ENCODE measurements around the gene GRIK4. TPM values are rescaled to one million over a fixed set of nuclear protein-coding genes. Genes with fewer than 3 reads are reported as not detected.

Gene GRIK4
- total RNA-seq, 1 experiment from 2014 or later: 3.3 TPM

DNA sequence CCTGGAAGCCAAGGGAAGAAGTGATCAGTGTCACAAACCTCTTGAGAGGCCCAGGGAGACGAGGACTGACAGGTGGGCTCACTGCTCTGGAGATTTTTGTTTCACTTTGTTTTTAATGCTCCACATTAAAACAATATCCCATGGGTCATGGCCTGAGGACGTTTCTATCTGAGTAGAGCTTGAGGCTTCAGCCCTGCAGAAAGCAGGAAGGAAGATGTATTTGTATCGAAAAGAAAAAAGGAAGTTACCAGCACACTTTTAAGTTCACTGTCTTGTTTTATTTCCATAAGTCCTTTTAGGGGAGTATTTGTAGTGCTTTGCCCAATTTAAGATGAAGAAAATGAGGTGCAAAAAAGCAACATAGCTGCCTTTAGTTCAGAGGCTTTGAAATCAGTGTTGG, 191.1 kb downstream of the GRIK4 start:
- POLR2A ChIA-PET: no interaction called here

DNA sequence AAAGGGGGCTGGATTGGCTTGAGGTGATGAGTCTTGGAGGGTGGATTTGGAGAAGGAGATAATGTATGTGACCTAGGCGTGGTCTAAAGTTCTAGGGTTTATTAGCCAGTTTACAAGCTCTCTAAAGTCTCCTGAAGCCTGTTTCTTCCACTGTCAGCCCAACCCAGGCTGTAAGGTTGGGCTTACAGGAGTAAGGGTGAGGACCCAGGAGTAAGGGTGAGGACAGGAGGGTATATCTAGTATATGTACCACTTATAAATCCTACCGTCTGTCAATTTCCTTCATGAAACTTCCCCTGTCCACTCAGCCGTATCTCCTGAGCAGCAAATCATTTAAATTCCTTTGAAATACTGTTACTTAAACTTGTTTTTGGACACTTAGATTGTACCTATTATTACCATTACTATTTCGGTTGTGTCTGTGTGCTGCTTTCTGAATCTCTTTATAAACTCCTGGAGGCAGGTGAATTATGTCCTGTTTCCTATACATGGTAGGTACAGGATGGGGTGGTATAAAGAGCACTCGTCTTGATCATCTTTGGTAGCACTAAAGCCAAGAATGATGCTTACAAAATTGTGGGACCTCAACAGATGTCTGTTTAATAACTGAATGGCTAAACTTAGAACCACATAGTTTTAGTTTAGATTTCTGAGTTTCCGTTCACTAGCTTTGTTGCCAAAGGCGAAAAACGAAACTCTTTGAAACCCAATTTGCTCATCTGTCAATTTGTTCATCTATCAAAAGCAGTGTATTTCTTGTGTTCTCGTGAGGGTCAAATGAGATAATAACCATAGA, 192.0 kb downstream of the GRIK4 start:
- POLR2A ChIA-PET: no interaction called here
- no peaks in the 10 kb centered on the region; the same call in 1 of the 2 replicates for H3K27me3 Mint-ChIP-seq (ENCODE audit: low read depth)
- CTCF ChIA-PET: interaction anchor here (0.6 to 1.6 kb wide), 3 partner anchors 12 to 139 kb away, joined by 4 to 5 read pairs (median 5); no protein-coding TSS in a partner anchor
- H3K27ac Mint-ChIP-seq: no peak overlapping the region
- peaks cover 2% of the 10 kb centered on the region; the same call in 1 of the 2 replicates for H3K36me3 Mint-ChIP-seq
- H3K4me1 Mint-ChIP-seq: no peaks in the 10 kb centered on the region
- no peak for DNase-seq (ENCODE audit: low spot score)
- H3K4me3 Mint-ChIP-seq: no peak overlapping the region
- H3K9me3 Mint-ChIP-seq: peaks cover 25% of the 10 kb centered on the region
- TF ChIP-seq, protein P1, sequence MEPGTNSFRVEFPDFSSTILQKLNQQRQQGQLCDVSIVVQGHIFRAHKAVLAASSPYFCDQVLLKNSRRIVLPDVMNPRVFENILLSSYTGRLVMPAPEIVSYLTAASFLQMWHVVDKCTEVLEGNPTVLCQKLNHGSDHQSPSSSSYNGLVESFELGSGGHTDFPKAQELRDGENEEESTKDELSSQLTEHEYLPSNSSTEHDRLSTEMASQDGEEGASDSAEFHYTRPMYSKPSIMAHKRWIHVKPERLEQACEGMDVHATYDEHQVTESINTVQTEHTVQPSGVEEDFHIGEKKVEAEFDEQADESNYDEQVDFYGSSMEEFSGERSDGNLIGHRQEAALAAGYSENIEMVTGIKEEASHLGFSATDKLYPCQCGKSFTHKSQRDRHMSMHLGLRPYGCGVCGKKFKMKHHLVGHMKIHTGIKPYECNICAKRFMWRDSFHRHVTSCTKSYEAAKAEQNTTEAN (CRISPR knock-in tag; IDR thresholded peaks at IDR 0.05): no peak
- TF ChIP-seq HMGA2 (CRISPR knock-in tag; IDR thresholded peaks at IDR 0.05) (no peak), CREM (CRISPR knock-in tag; IDR thresholded peaks at IDR 0.05) (no peak), MYBL2 (CRISPR knock-in tag; IDR thresholded peaks at IDR 0.05) (no peak)
- ATAC-seq: no peak

More for the DNA sequence above, 191.1 kb downstream of the GRIK4 start:
- Mint-ChIP-seq H3K36me3 (peaks cover 2% of the 10 kb centered on the region; the same call in 1 of the 2 replicates), H3K27ac (no peak overlapping the region), H3K27me3 (ENCODE audit: low read depth) (no peaks in the 10 kb centered on the region; the same call in 1 of the 2 replicates), H3K4me3 (no peak overlapping the region), H3K4me1 (no peaks in the 10 kb centered on the region), H3K9me3 (peaks cover 25% of the 10 kb centered on the region)
- DNase-seq (ENCODE audit: low spot score): no peak
- TF ChIP-seq NFYB (CRISPR knock-in tag; conservative IDR thresholded peaks at IDR 0.05; ENCODE audit: low read depth) (no peak), ESRRA (CRISPR knock-in tag; IDR thresholded peaks at IDR 0.05; ENCODE audit: borderline replicate concordance) (no peak), ATF1 (CRISPR knock-in tag; IDR thresholded peaks at IDR 0.05) (no peak), FOXJ3 (CRISPR knock-in tag; IDR thresholded peaks at IDR 0.05; ENCODE audit: borderline replicate concordance) (no peak)
- TF ChIP-seq, protein P2, sequence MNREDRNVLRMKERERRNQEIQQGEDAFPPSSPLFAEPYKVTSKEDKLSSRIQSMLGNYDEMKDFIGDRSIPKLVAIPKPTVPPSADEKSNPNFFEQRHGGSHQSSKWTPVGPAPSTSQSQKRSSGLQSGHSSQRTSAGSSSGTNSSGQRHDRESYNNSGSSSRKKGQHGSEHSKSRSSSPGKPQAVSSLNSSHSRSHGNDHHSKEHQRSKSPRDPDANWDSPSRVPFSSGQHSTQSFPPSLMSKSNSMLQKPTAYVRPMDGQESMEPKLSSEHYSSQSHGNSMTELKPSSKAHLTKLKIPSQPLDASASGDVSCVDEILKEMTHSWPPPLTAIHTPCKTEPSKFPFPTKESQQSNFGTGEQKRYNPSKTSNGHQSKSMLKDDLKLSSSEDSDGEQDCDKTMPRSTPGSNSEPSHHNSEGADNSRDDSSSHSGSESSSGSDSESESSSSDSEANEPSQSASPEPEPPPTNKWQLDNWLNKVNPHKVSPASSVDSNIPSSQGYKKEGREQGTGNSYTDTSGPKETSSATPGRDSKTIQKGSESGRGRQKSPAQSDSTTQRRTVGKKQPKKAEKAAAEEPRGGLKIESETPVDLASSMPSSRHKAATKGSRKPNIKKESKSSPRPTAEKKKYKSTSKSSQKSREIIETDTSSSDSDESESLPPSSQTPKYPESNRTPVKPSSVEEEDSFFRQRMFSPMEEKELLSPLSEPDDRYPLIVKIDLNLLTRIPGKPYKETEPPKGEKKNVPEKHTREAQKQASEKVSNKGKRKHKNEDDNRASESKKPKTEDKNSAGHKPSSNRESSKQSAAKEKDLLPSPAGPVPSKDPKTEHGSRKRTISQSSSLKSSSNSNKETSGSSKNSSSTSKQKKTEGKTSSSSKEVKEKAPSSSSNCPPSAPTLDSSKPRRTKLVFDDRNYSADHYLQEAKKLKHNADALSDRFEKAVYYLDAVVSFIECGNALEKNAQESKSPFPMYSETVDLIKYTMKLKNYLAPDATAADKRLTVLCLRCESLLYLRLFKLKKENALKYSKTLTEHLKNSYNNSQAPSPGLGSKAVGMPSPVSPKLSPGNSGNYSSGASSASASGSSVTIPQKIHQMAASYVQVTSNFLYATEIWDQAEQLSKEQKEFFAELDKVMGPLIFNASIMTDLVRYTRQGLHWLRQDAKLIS (CRISPR knock-in tag; IDR thresholded peaks at IDR 0.05; ENCODE audit: borderline replicate concordance): no peak
- TF ChIP-seq, protein P3, sequence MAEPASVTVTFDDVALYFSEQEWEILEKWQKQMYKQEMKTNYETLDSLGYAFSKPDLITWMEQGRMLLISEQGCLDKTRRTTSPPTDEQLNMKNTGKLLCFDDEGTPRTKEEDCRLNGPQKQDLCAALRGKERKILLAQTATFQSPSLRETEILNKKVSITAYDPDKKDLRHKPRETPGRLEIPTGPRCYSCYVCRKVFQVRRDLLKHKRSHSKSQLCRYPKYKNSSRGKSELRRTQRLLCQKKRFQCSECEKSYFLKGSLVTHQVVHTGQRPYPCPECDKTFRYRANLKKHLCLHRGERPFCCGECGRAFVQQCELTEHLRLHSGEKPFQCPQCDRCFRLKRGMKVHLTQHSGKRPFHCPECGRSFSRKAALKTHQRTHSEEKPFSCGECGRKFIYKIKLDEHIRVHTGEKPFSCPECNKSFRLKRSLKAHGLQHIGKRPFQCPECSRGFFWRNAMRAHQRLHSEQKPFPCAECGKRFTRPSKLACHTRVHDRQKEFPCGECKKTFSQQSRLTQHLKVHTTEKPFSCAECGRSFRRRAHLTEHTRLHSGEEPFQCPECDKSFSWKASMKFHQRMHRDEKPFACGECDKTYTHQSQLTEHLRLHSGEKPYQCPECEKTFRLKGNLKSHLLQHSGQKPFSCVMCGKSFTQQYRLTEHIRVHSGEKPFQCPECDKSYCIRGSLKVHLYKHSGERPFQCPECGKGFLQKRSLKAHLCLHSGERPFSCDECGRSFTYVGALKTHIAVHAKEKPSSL (CRISPR knock-in tag; conservative IDR thresholded peaks at IDR 0.05): no peak
- ATAC-seq: no peak
- CTCF ChIA-PET: interaction anchor here (1.4 to 1.6 kb wide), 2 partner anchors 13 to 18 kb away, joined by 5 read pairs; no protein-coding TSS in a partner anchor

DNA sequence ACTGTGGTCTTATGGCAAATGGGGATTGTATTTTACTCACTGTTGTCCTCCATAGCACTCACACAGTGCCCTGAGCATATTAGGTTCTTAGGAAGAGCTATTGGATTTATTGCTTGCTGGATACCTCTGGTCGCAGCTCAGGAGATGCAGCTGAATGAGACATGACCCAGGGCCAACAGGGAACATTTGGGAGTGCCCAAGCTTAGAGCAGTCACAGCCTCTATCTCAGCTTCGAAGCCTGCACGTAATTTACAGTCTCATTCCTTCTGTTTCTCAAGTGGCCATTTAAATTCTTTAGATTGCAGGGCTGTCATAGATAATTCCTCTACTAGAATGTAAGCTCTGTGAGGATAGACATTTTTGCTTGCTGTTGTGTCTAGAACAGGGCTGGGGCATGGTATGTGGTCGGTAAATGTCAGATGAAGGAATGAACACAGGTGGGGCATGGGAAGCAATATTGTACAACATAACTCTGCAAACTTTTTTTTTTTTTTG, 192.8 kb downstream of the GRIK4 start:
- no peak overlapping the region for H3K27ac Mint-ChIP-seq
- peaks cover 2% of the 10 kb centered on the region; the same call in 1 of the 2 replicates for H3K36me3 Mint-ChIP-seq
- ATAC-seq (no peak), DNase-seq (ENCODE audit: low spot score) (no peak)
- H3K4me1 Mint-ChIP-seq: no peaks in the 10 kb centered on the region
- no peaks in the 10 kb centered on the region; the same call in 1 of the 2 replicates for H3K27me3 Mint-ChIP-seq (ENCODE audit: low read depth)
- ChIA-PET POLR2A (no interaction called here), CTCF (interaction anchor here (0.9 kb wide), 1 partner anchor 19 kb away, joined by 3 read pairs; no protein-coding TSS in a partner anchor)
- H3K4me3 Mint-ChIP-seq: no peak overlapping the region
- H3K9me3 Mint-ChIP-seq: peaks cover 25% of the 10 kb centered on the region
- TF ChIP-seq ELF4 (CRISPR knock-in tag; IDR thresholded peaks at IDR 0.05; ENCODE audit: low read depth) (no peak), NFE2L1 (CRISPR knock-in tag; IDR thresholded peaks at IDR 0.05) (no peak), NR3C1 (CRISPR knock-in tag; conservative IDR thresholded peaks at IDR 0.05; ENCODE audit: low read depth) (no peak), CREM (CRISPR knock-in tag; IDR thresholded peaks at IDR 0.05) (no peak), IRF2 (CRISPR knock-in tag; IDR thresholded peaks at IDR 0.05; ENCODE audit: borderline replicate concordance, low read depth) (no peak)
- TF ChIP-seq, protein P4, sequence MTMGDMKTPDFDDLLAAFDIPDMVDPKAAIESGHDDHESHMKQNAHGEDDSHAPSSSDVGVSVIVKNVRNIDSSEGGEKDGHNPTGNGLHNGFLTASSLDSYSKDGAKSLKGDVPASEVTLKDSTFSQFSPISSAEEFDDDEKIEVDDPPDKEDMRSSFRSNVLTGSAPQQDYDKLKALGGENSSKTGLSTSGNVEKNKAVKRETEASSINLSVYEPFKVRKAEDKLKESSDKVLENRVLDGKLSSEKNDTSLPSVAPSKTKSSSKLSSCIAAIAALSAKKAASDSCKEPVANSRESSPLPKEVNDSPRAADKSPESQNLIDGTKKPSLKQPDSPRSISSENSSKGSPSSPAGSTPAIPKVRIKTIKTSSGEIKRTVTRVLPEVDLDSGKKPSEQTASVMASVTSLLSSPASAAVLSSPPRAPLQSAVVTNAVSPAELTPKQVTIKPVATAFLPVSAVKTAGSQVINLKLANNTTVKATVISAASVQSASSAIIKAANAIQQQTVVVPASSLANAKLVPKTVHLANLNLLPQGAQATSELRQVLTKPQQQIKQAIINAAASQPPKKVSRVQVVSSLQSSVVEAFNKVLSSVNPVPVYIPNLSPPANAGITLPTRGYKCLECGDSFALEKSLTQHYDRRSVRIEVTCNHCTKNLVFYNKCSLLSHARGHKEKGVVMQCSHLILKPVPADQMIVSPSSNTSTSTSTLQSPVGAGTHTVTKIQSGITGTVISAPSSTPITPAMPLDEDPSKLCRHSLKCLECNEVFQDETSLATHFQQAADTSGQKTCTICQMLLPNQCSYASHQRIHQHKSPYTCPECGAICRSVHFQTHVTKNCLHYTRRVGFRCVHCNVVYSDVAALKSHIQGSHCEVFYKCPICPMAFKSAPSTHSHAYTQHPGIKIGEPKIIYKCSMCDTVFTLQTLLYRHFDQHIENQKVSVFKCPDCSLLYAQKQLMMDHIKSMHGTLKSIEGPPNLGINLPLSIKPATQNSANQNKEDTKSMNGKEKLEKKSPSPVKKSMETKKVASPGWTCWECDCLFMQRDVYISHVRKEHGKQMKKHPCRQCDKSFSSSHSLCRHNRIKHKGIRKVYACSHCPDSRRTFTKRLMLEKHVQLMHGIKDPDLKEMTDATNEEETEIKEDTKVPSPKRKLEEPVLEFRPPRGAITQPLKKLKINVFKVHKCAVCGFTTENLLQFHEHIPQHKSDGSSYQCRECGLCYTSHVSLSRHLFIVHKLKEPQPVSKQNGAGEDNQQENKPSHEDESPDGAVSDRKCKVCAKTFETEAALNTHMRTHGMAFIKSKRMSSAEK (CRISPR knock-in tag; IDR thresholded peaks at IDR 0.05; ENCODE audit: borderline replicate concordance): no peak
- TF ChIP-seq, protein P5, sequence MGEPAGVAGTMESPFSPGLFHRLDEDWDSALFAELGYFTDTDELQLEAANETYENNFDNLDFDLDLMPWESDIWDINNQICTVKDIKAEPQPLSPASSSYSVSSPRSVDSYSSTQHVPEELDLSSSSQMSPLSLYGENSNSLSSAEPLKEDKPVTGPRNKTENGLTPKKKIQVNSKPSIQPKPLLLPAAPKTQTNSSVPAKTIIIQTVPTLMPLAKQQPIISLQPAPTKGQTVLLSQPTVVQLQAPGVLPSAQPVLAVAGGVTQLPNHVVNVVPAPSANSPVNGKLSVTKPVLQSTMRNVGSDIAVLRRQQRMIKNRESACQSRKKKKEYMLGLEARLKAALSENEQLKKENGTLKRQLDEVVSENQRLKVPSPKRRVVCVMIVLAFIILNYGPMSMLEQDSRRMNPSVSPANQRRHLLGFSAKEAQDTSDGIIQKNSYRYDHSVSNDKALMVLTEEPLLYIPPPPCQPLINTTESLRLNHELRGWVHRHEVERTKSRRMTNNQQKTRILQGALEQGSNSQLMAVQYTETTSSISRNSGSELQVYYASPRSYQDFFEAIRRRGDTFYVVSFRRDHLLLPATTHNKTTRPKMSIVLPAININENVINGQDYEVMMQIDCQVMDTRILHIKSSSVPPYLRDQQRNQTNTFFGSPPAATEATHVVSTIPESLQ (CRISPR knock-in tag; IDR thresholded peaks at IDR 0.05): no peak

Measured in WTC11 (cell line).